CD4-positive, alpha-beta T cell (primary cell): Measurements from ENCODE around the gene FOXG1. TPM values are rescaled to one million over a fixed set of nuclear protein-coding genes. Genes with fewer than 3 reads are reported as not detected.

Experiments
- ATAC-seq: fragments of 200-7000 bp; cut with Tn5 transposase; one replicate; pipeline ENCODE4 v1.10.0; 2022; ENCODE audit warnings: mild to moderate bottlenecking; ENCODE audit not compliant: poor library complexity
- CTCF ChIA-PET: fragments of 350-600 bp; sonication (Branson Sonifier 250); formaldehyde crosslinking; loops from one replicate; lab custom pipeline; 2021; ENCODE audit warnings: antibody characterized with exemption, inconsistent platforms; lab: Charles Lee
- POLR2A ChIA-PET: fragments of 350-600 bp; sonication (Branson Sonifier 250); formaldehyde crosslinking; loops from one replicate; lab custom pipeline; 2021; ENCODE audit warnings: antibody characterized with exemption, inconsistent platforms; lab: Charles Lee
- DNase-seq, 14 experiments: peaks; one replicate each; pipeline ENCODE4 v3.0.0-alpha.2; 2013 to 2020; ENCODE audit warnings: mixed read lengths in 2 of 14
- H3K27ac ChIP-seq, 2 donors: one replicate each; pipeline versions ENCODE4 v1.5.1 to v1.7.0; 2013; ENCODE audit warnings: low read length in 2 of 2, low read depth in 1 of 2, mild to moderate bottlenecking in 1 of 2
- H3K27me3 ChIP-seq, 2 experiments: 1 replicate in 1 of 2; 2 replicates in 1 of 2; pipeline versions ENCODE4 v1.6.1 to v1.7.0; 2013; ENCODE audit warnings: low read length in 2 of 2, control low read depth in 1 of 2, mild to moderate bottlenecking in 1 of 2, moderate library complexity in 1 of 2; ENCODE audit not compliant: insufficient read depth in 2 of 2, control insufficient read depth in 1 of 2
- H3K36me3 ChIP-seq: one replicate; pipeline ENCODE4 v1.6.1; 2013; ENCODE audit warnings: low read length, control low read depth; ENCODE audit not compliant: insufficient read depth
- H3K4me1 ChIP-seq: one replicate; pipeline ENCODE4 v1.6.1; 2013; ENCODE audit warnings: low read length, control low read depth; ENCODE audit not compliant: insufficient read depth
- H3K4me3 ChIP-seq: one replicate; pipeline ENCODE4 v1.5.1; 2013; ENCODE audit warnings: mild to moderate bottlenecking, low read length, moderate library complexity
- H3K9me3 ChIP-seq, 2 experiments: 1 replicate in 1 of 2; 2 replicates in 1 of 2; pipeline versions ENCODE4 v1.6.1 to v1.7.0; 2013; ENCODE audit warnings: low read length in 2 of 2, mild to moderate bottlenecking in 2 of 2, control low read depth in 1 of 2, moderate library complexity in 1 of 2; ENCODE audit not compliant: control insufficient read depth in 1 of 2, insufficient read depth in 1 of 2
- H3K27ac Mint-ChIP-seq: one replicate; pipeline ENCODE4 v1.8.0; 2020; ENCODE audit warnings: mixed read lengths
- H3K27me3 Mint-ChIP-seq: one replicate; pipeline ENCODE4 v1.8.0; 2021; ENCODE audit warnings: mixed read lengths
- H3K36me3 Mint-ChIP-seq: one replicate; pipeline ENCODE4 v1.8.0; 2021; ENCODE audit warnings: low read depth, mixed read lengths
- H3K4me1 Mint-ChIP-seq: one replicate; pipeline ENCODE4 v1.8.0; 2021; ENCODE audit warnings: low read depth, mixed read lengths
- H3K4me3 Mint-ChIP-seq: one replicate; pipeline ENCODE4 v1.8.0; 2020; ENCODE audit warnings: mild to moderate bottlenecking, mixed read lengths
- H3K9me3 Mint-ChIP-seq: one replicate; pipeline ENCODE4 v1.8.0; 2020; ENCODE audit warnings: mixed read lengths
- CTCF ChIP-seq: fragments of 200-600 bp; IDR thresholded peaks from one replicate; pipeline ENCODE4 v1.8.0; 2022; ENCODE audit warnings: antibody characterized with exemption, mild to moderate bottlenecking
- intact Hi-C, 2 experiments: fragments of 100-400 bp; cut with DNase I in 1 of 2; cut with micrococcal nuclease in 1 of 2; formaldehyde crosslinking; loops; one replicate each; pipeline versions ENCODE4 v1.15.1 to v1.9.0; 2023 to 2025; cut with DNase I, micrococcal nuclease
- total RNA-seq, 174 experiments: library from RNA in 2 of 174; stranded (reverse) in 2 of 174; gene quantifications; one replicate each; pipeline ENCODE4 v1.2.3 and lab custom pipeline; 2021 to 2026

Gene FOXG1
- total RNA-seq, 2 experiments from 2014 or later: not detected

DNA sequence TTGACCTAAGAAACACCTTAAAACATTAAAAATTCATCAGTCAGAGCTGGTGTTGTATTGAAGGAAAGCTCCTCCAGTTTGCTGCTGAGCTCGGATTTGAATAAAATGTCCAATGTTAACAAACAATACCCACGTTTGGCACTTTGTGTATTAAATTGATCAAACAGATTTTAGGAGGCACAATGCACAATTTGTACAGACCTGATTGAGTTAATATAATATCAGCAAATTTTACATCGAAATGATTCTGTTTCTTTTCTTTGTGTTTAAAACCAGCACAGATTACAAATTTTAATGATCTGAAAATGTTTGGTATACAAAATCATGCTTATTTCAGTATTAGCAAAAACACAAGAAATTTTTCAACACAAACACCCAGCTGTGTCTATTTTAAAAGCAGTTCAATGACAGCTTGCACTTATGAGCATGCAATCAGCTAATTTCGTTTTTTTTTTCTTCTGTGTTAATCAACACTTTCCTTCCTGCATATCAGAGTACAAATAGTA, 2.8 kb upstream of the FOXG1 start:
- Histone ChIP-seq H3K27ac (no peak overlapping the region), H3K36me3 (no peaks in the 10 kb centered on the region), H3K9me3 (peaks cover 8 to 43% of the 10 kb centered on the region in 2 experiments), H3K27me3 (peaks cover 68 to 81% of the 10 kb centered on the region in 2 experiments), H3K4me1 (peaks cover 10% of the 10 kb centered on the region), H3K4me3 (no peak overlapping the region)
- DNase-seq: no peak
- no peak overlapping the region for H3K27ac Mint-ChIP-seq
- intact Hi-C loops: no loop called here
- no peak for TF ChIP-seq CTCF
- ChIA-PET POLR2A (no interaction called here), CTCF (no interaction called here)
- peaks cover 14% of the 10 kb centered on the region for H3K4me1 Mint-ChIP-seq
- H3K27me3 Mint-ChIP-seq: peaks cover 86% of the 10 kb centered on the region
- no peak for ATAC-seq
- no peaks in the 10 kb centered on the region for H3K36me3 Mint-ChIP-seq
- no peak overlapping the region for H3K4me3 Mint-ChIP-seq
- no peaks in the 10 kb centered on the region for H3K9me3 Mint-ChIP-seq

DNA sequence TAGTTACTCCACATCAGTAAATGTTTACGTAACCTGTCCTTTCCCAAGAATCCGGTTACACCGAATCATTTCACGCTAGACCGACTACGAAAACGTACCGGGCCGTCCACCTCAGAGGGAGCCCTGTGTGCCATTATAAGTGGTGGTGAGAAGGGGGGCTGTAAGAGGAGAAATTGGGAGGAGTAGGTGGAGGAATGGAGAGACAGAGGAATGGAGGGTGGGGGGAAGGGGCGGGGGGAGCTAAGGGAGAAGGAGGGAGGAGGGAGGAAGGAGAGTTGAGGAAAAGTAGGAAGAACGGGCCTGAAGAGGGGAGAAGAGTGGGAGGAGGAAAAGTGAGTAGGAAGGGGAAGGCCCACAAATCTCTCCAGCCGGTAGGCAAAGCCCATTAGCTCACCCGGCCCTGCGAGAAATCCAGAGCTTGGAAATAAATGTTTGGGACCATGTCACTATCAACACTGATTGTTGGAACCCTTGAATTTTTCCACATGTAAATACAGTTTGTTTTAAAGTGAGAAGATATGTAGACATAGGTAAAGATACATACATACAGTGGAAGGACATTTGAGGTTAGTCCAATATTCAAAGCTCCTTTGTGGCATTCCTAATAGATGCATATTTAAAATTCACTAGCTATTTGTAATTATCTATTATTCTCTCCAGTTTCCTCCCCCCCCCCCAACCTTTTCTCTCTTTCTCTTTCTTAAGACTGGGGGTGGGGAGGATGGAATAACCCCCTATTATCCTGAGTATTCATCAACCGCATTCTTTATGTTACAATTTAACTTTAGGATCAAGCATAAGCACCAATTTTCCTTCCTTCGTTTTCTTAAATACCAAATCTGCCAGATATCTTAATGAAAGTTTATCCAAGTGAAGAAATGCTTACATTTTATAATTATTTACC, 2.1 kb upstream of the FOXG1 start:
- peaks cover 86% of the 10 kb centered on the region for H3K27me3 Mint-ChIP-seq
- no peak for TF ChIP-seq CTCF
- H3K27me3 ChIP-seq: peaks cover 64 to 81% of the 10 kb centered on the region in 2 experiments
- H3K9me3 ChIP-seq: peaks cover 8 to 39% of the 10 kb centered on the region in 2 experiments
- H3K4me3 ChIP-seq: no peak overlapping the region
- ChIA-PET POLR2A (no interaction called here), CTCF (no interaction called here)
- no peaks in the 10 kb centered on the region for H3K36me3 Mint-ChIP-seq
- peaks cover 14% of the 10 kb centered on the region for H3K4me1 Mint-ChIP-seq
- H3K4me3 Mint-ChIP-seq: no peak overlapping the region
- no peak for ATAC-seq
- no peak for DNase-seq
- H3K36me3 ChIP-seq: no peaks in the 10 kb centered on the region
- H3K27ac ChIP-seq: no peak overlapping the region
- H3K4me1 ChIP-seq: peaks cover 10% of the 10 kb centered on the region
- H3K27ac Mint-ChIP-seq: no peak overlapping the region
- intact Hi-C loops: no loop called here
- H3K9me3 Mint-ChIP-seq: no peaks in the 10 kb centered on the region

- peaks cover 57 to 76% of the 10 kb centered on the region in 2 experiments for H3K27me3 ChIP-seq
- no peaks in the 10 kb centered on the region for H3K36me3 ChIP-seq
- CTCF ChIA-PET: no interaction called here
- peaks cover 79% of the 10 kb centered on the region for H3K27me3 Mint-ChIP-seq
- peak overlapping the region; percentile 42 for H3K4me3 Mint-ChIP-seq
- intact Hi-C loops: no loop called here
- peaks cover 14% of the 10 kb centered on the region for H3K4me1 Mint-ChIP-seq
- no peak overlapping the region for H3K27ac Mint-ChIP-seq
- POLR2A ChIA-PET: no interaction called here
- H3K4me3 ChIP-seq: no peak overlapping the region
- no peak overlapping the region for H3K27ac ChIP-seq
- no peaks in the 10 kb centered on the region for H3K9me3 Mint-ChIP-seq
- no peak for DNase-seq
- no peak for ATAC-seq
- peaks cover 8 to 33% of the 10 kb centered on the region in 2 experiments for H3K9me3 ChIP-seq
- H3K4me1 ChIP-seq: peaks cover 10% of the 10 kb centered on the region
- H3K36me3 Mint-ChIP-seq: no peaks in the 10 kb centered on the region
- no peak for TF ChIP-seq CTCF
Measured at GRCh38 chr14:28765169-28765830, 1.3 kb upstream of the FOXG1 start.
